ENCODE results near the gene TAF4.
"Not testable (repeated sequence)": the region's sequence is repeated elsewhere in the genome, so short reads cannot be mapped to it uniquely, and the experiment has no call there.

Gene TAF4

GRCh38 chr20:62065674-62066338 lies at the start of gene TAF4:
Gene TAF4, minus strand, starts transcription at chr20:62065881. Its CDS starts 71 bp downstream, at chr20:62065810.
- peak; percentile 74 for DNase-seq (ENCODE audit: low read depth)

GRCh38 chr20:62114894-62115293 lies 49.2 kb upstream of the TAF4 start:
- DNase-seq (ENCODE audit: low read depth): no peak

GRCh38 chr20:62112368-62112767 lies 46.7 kb upstream of the TAF4 start:
- no peak for DNase-seq (ENCODE audit: low read depth)

- no peak for DNase-seq (ENCODE audit: low read depth)
Observed at GRCh38 chr20:62111148-62111547, 45.5 kb upstream of the TAF4 start.

GRCh38 chr20:62105592-62105991 lies 39.9 kb upstream of the TAF4 start:
- no peak for DNase-seq (ENCODE audit: low read depth)

- no peak for DNase-seq (ENCODE audit: low read depth)
Observed at GRCh38 chr20:62104791-62105345, 39.2 kb upstream of the TAF4 start.

- DNase-seq (ENCODE audit: low read depth): no peak
Observed at GRCh38 chr20:62104234-62104789, 38.6 kb upstream of the TAF4 start.

GRCh38 chr20:62103508-62104233 lies 38.0 kb upstream of the TAF4 start:
- DNase-seq (ENCODE audit: low read depth): no peak

- DNase-seq (ENCODE audit: low read depth): no peak
Observed at GRCh38 chr20:62101078-62101477, 35.4 kb upstream of the TAF4 start.

GRCh38 chr20:62097881-62098407 lies 32.3 kb upstream of the TAF4 start:
- no peak for DNase-seq (ENCODE audit: low read depth)

- no peak for DNase-seq (ENCODE audit: low read depth)
Observed at GRCh38 chr20:62096421-62097380, 31.0 kb upstream of the TAF4 start.

GRCh38 chr20:62089393-62089792 lies 23.7 kb upstream of the TAF4 start:
- DNase-seq (ENCODE audit: low read depth): no peak

- DNase-seq (ENCODE audit: low read depth): no peak
Observed at GRCh38 chr20:62088258-62089127, 22.8 kb upstream of the TAF4 start.

- no peak for DNase-seq (ENCODE audit: low read depth)
Observed at GRCh38 chr20:62087632-62088031, 22.0 kb upstream of the TAF4 start.

GRCh38 chr20:62087227-62087626 lies 21.5 kb upstream of the TAF4 start:
- DNase-seq (ENCODE audit: low read depth): no peak

GRCh38 chr20:62085206-62085605 lies 19.5 kb upstream of the TAF4 start:
- DNase-seq (ENCODE audit: low read depth): no peak

- DNase-seq (ENCODE audit: low read depth): not testable (repeated sequence)
Observed at GRCh38 chr20:62084224-62084623, 18.5 kb upstream of the TAF4 start.

- no peak for DNase-seq (ENCODE audit: low read depth)
Observed at GRCh38 chr20:62083312-62083711, 17.6 kb upstream of the TAF4 start.

- no peak for DNase-seq (ENCODE audit: low read depth)
Observed at GRCh38 chr20:62080249-62080990, 14.7 kb upstream of the TAF4 start.

GRCh38 chr20:62079166-62079565 lies 13.5 kb upstream of the TAF4 start:
- no peak for DNase-seq (ENCODE audit: low read depth)
